Measurements from ENCODE around the gene ALK.

GRCh38 chr2:29582062-29582461 lies 339.3 kb downstream of the ALK start:
- TF ChIP-seq, protein P1, sequence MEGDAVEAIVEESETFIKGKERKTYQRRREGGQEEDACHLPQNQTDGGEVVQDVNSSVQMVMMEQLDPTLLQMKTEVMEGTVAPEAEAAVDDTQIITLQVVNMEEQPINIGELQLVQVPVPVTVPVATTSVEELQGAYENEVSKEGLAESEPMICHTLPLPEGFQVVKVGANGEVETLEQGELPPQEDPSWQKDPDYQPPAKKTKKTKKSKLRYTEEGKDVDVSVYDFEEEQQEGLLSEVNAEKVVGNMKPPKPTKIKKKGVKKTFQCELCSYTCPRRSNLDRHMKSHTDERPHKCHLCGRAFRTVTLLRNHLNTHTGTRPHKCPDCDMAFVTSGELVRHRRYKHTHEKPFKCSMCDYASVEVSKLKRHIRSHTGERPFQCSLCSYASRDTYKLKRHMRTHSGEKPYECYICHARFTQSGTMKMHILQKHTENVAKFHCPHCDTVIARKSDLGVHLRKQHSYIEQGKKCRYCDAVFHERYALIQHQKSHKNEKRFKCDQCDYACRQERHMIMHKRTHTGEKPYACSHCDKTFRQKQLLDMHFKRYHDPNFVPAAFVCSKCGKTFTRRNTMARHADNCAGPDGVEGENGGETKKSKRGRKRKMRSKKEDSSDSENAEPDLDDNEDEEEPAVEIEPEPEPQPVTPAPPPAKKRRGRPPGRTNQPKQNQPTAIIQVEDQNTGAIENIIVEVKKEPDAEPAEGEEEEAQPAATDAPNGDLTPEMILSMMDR (IDR thresholded peaks at IDR 0.05), result no peak
- no peak for TF ChIP-seq POLR2A (IDR thresholded peaks at IDR 0.05)

Measured in Peyer's patch (tissue), 4 donors.